ENCODE data around the gene KIAA1958. TPM values are rescaled to one million over a fixed set of nuclear protein-coding genes. Genes with fewer than 3 reads are reported as not detected.

Gene KIAA1958
- total and polyA plus RNA-seq, 2 experiments from 2014 or later, result 9.4 to 41.7 TPM

GRCh38 chr9:112640311-112640710 is 153.7 kb downstream of the KIAA1958 start:
- TF ChIP-seq ETS1 (IDR thresholded peaks at IDR 0.05) (no peak), CREB1 (CRISPR knock-in tag; IDR thresholded peaks at IDR 0.05; ENCODE audit: low read depth) (no peak), CTCF (conservative IDR thresholded peaks at IDR 0.05; ENCODE audit: low read depth in 2 of 2) (no peak), ZNF462 (CRISPR knock-in tag; IDR thresholded peaks at IDR 0.05) (no peak), JUNB (IDR thresholded peaks at IDR 0.05; ENCODE audit: unreplicated experiment) (no peak), ZNF114 (CRISPR knock-in tag; IDR thresholded peaks at IDR 0.05) (no peak), POLR2AphosphoS5 (IDR thresholded peaks at IDR 0.05; ENCODE audit: low read depth) (no peak), EZH2 (IDR thresholded peaks at IDR 0.05; ENCODE audit: low read depth, unreplicated experiment) (no peak), NANOG (IDR thresholded peaks at IDR 0.05; ENCODE audit: borderline replicate concordance) (no peak), STAT1 (IDR thresholded peaks at IDR 0.05; ENCODE audit: unreplicated experiment) (no peak), ZNF331 (CRISPR knock-in tag; IDR thresholded peaks at IDR 0.05; ENCODE audit: low read depth) (no peak), EZH2phosphoT487 (IDR thresholded peaks at IDR 0.05; ENCODE audit: unreplicated experiment) (no peak), REST (IDR thresholded peaks at IDR 0.05; ENCODE audit: unreplicated experiment) (no peak)
- DNase-seq (ENCODE audit: low spot score) (no peak), ATAC-seq (no peak)
- H3K4me3 ChIP-seq, result no peak overlapping the region
- no peak overlapping the region for H2AFZ ChIP-seq
- no peak overlapping the region for H3K27ac Mint-ChIP-seq
- no peaks in the 10 kb centered on the region; the same call in 1 of the 2 replicates for H4K20me1 ChIP-seq (replicated peaks; ENCODE audit: insufficient read depth)
- no peaks in the 10 kb centered on the region for H3K79me2 ChIP-seq (replicated peaks; ENCODE audit: insufficient read depth)
- peaks cover 19% of the 10 kb centered on the region for H3K36me3 Mint-ChIP-seq (ENCODE audit: low read depth)
- peaks cover 4% of the 10 kb centered on the region for H3K4me1 Mint-ChIP-seq
- H3F3A ChIP-seq (replicated peaks; ENCODE audit: low read depth), result no peaks in the 10 kb centered on the region
- peaks cover 14% of the 10 kb centered on the region for H3K9me3 Mint-ChIP-seq
- no peak overlapping the region for H3K4me3 Mint-ChIP-seq
- peaks cover 4% of the 10 kb centered on the region; the same call in 1 of the 2 replicates for H3K36me3 ChIP-seq (ENCODE audit: insufficient read depth)
- no peaks in the 10 kb centered on the region for H3K9me2 ChIP-seq (ENCODE audit: insufficient read depth)
- no peak overlapping the region for H3K27ac ChIP-seq (ENCODE audit: low read depth)
- H3K4me1 ChIP-seq (ENCODE audit: insufficient read depth), result no peaks in the 10 kb centered on the region; the same call in 1 of the 2 replicates
- H3K27me3 Mint-ChIP-seq (ENCODE audit: insufficient read depth, low read depth, poor library complexity), result no peaks in the 10 kb centered on the region
- no peaks in the 10 kb centered on the region for H3K27me3 ChIP-seq (ENCODE audit: insufficient read depth)
- H3K4me2 ChIP-seq, result no peak overlapping the region
